22Rv1 (cell line): Measurements from ENCODE around the gene DISC1.

Experiments
- CTCF ChIP-seq: fragments of 450-650 bp; IDR thresholded peaks from 2 replicates; pipeline ENCODE4 v1.5.1; 2017; ENCODE audit warnings: mild to moderate bottlenecking
- ZFX ChIP-seq: fragments of 450-650 bp; IDR thresholded peaks from 2 replicates; pipeline ENCODE4 v1.6.1; 2017; ENCODE audit warnings: antibody characterized with exemption, borderline replicate concordance

GRCh38 chr1:231592809-231593208 is 33.8 kb upstream of the DISC1 start:
- TF ChIP-seq ZFX, result no peak
- no peak for TF ChIP-seq CTCF
